Measurements from ENCODE around the gene SUV39H1. TPM values are rescaled to one million over a fixed set of nuclear protein-coding genes. Genes with fewer than 3 reads are reported as not detected.
"Not testable (repeated sequence)": the region's sequence is repeated elsewhere in the genome, so short reads cannot be mapped to it uniquely, and the experiment has no call there.

The SUV39H1 gene
- total RNA-seq, 1 donor from 2014 or later, result 4.7 TPM

- no peaks in the 10 kb centered on the region for H3K36me3 Mint-ChIP-seq (ENCODE audit: unreplicated experiment)
- no peak within 1 kb of the TSS for H3K4me3 Mint-ChIP-seq (ENCODE audit: unreplicated experiment)
- no peaks in the 10 kb centered on the region for H3K4me1 Mint-ChIP-seq (ENCODE audit: low read depth, unreplicated experiment)
- no peak for DNase-seq
- peaks cover 4% of the 10 kb centered on the region for H3K9me3 Mint-ChIP-seq (ENCODE audit: unreplicated experiment)
- TF ChIP-seq, protein P1, sequence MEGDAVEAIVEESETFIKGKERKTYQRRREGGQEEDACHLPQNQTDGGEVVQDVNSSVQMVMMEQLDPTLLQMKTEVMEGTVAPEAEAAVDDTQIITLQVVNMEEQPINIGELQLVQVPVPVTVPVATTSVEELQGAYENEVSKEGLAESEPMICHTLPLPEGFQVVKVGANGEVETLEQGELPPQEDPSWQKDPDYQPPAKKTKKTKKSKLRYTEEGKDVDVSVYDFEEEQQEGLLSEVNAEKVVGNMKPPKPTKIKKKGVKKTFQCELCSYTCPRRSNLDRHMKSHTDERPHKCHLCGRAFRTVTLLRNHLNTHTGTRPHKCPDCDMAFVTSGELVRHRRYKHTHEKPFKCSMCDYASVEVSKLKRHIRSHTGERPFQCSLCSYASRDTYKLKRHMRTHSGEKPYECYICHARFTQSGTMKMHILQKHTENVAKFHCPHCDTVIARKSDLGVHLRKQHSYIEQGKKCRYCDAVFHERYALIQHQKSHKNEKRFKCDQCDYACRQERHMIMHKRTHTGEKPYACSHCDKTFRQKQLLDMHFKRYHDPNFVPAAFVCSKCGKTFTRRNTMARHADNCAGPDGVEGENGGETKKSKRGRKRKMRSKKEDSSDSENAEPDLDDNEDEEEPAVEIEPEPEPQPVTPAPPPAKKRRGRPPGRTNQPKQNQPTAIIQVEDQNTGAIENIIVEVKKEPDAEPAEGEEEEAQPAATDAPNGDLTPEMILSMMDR (IDR thresholded peaks at IDR 0.05; ENCODE audit: partially characterized antibody, unreplicated experiment), result no peak
- peaks cover 6% of the 10 kb centered on the region for H3K27me3 Mint-ChIP-seq (ENCODE audit: unreplicated experiment)
- H3K27ac Mint-ChIP-seq (ENCODE audit: unreplicated experiment), result no peak within 1 kb of the TSS
Measured at GRCh38 chrX:48683411-48683982, 13.0 kb upstream of the SUV39H1 start, which contains the start of gene WAS. Gene WAS (plus strand): TSS chrX:48683799. CDS start chrX:48683854, 55 bp downstream.

DNA sequence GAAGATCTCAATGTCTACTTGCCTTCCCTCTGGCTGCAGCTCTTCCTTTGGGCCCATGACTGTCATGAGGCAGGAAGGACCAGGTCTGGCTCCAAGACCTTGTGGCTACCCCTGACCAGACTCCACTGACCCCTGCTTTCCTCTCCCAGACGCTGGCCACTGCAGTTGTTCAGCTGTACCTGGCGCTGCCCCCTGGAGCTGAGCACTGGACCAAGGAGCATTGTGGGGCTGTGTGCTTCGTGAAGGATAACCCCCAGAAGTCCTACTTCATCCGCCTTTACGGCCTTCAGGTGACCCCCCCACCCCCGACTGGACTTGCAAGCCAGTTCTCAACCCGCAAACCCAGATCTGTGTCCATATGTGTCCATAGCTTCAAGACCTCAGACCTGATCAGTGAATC, 12.4 kb upstream of the SUV39H1 start:
- Mint-ChIP-seq H3K27me3 (ENCODE audit: unreplicated experiment) (peaks cover 6% of the 10 kb centered on the region), H3K9me3 (ENCODE audit: unreplicated experiment) (peaks cover 4% of the 10 kb centered on the region), H3K4me1 (ENCODE audit: low read depth, unreplicated experiment) (no peaks in the 10 kb centered on the region), H3K36me3 (ENCODE audit: unreplicated experiment) (no peaks in the 10 kb centered on the region), H3K27ac (ENCODE audit: unreplicated experiment) (no peak overlapping the region), H3K4me3 (ENCODE audit: unreplicated experiment) (no peak overlapping the region)
- TF ChIP-seq, protein P1 (IDR thresholded peaks at IDR 0.05; ENCODE audit: partially characterized antibody, unreplicated experiment), result no peak
- DNase-seq, result no peak

- H3K27me3 Mint-ChIP-seq (ENCODE audit: unreplicated experiment), result peaks cover 6% of the 10 kb centered on the region
- H3K9me3 Mint-ChIP-seq (ENCODE audit: unreplicated experiment), result peaks cover 4% of the 10 kb centered on the region
- TF ChIP-seq, protein P1 (IDR thresholded peaks at IDR 0.05; ENCODE audit: partially characterized antibody, unreplicated experiment), result no peak
- no peak overlapping the region for H3K4me3 Mint-ChIP-seq (ENCODE audit: unreplicated experiment)
- H3K4me1 Mint-ChIP-seq (ENCODE audit: low read depth, unreplicated experiment), result no peaks in the 10 kb centered on the region
- DNase-seq, result no peak
- no peak overlapping the region for H3K27ac Mint-ChIP-seq (ENCODE audit: unreplicated experiment)
- no peaks in the 10 kb centered on the region for H3K36me3 Mint-ChIP-seq (ENCODE audit: unreplicated experiment)
Measured at GRCh38 chrX:48685416-48685815, 11.1 kb upstream of the SUV39H1 start.

GRCh38 chrX:48688531-48689150, 7.9 kb upstream of the SUV39H1 start:
- Mint-ChIP-seq H3K27me3 (ENCODE audit: unreplicated experiment) (peaks cover 6% of the 10 kb centered on the region), H3K9me3 (ENCODE audit: unreplicated experiment) (peaks cover 4% of the 10 kb centered on the region), H3K4me1 (ENCODE audit: low read depth, unreplicated experiment) (peaks cover 1% of the 10 kb centered on the region), H3K36me3 (ENCODE audit: unreplicated experiment) (no peaks in the 10 kb centered on the region), H3K4me3 (ENCODE audit: unreplicated experiment) (no peak overlapping the region), H3K27ac (ENCODE audit: unreplicated experiment) (peak overlapping the region; percentile 64)
- peak; percentile 33 for DNase-seq
- TF ChIP-seq, protein P1 (IDR thresholded peaks at IDR 0.05; ENCODE audit: partially characterized antibody, unreplicated experiment), result no peak

DNA sequence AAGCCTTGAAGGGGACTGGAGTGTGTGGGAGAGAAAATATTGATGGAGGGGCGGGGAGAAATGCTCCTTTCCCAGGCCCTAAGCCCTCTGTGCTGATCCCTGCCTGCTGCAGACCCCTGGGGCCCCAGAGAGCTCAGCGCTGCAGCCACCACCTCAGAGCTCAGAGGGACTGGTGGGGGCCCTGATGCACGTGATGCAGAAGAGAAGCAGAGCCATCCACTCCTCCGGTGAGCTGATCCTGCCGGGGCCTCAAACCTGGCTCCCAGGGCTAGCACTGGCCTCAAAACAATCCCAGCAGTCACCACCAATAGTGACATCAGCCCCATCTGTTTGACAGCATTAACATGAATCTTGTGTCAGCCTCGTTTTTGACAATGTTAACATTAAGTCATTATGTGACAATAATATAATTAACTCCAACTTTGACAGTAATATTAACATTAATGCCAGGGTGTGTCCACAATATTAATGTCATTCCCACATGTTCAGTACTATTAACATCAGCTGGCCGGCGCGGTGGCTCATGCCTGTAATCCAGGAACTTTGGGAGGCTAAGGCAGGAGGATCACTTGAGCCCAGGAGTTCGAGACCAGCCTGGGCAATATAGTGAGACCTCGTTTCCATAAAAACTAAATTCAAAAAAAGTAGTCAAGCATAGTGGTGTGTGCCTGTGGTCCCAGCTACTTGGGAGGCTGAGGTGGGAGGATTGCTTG, 7.2 kb upstream of the SUV39H1 start:
- no peak for DNase-seq
- Mint-ChIP-seq H3K27me3 (ENCODE audit: unreplicated experiment) (peaks cover 6% of the 10 kb centered on the region), H3K9me3 (ENCODE audit: unreplicated experiment) (peaks cover 4% of the 10 kb centered on the region), H3K4me3 (ENCODE audit: unreplicated experiment) (no peak overlapping the region), H3K36me3 (ENCODE audit: unreplicated experiment) (no peaks in the 10 kb centered on the region), H3K4me1 (ENCODE audit: low read depth, unreplicated experiment) (peaks cover 1% of the 10 kb centered on the region), H3K27ac (ENCODE audit: unreplicated experiment) (peak overlapping the region; percentile 64)
- TF ChIP-seq, protein P1 (IDR thresholded peaks at IDR 0.05; ENCODE audit: partially characterized antibody, unreplicated experiment), result no peak

GRCh38 chrX:48691746-48692145, 4.8 kb upstream of the SUV39H1 start:
- DNase-seq; H3K36me3 Mint-ChIP-seq (ENCODE audit: unreplicated experiment); H3K27ac Mint-ChIP-seq (ENCODE audit: unreplicated experiment); H3K4me3 Mint-ChIP-seq (ENCODE audit: unreplicated experiment): not testable (repeated sequence)
- H3K27me3 Mint-ChIP-seq (ENCODE audit: unreplicated experiment), result peaks cover 10% of the 10 kb centered on the region
- H3K9me3 Mint-ChIP-seq (ENCODE audit: unreplicated experiment), result peaks cover 12% of the 10 kb centered on the region
- H3K4me1 Mint-ChIP-seq (ENCODE audit: low read depth, unreplicated experiment), result peaks cover 10% of the 10 kb centered on the region
